ENCODE data around the gene SLC12A3.
A peak's percentile ranks its signal among the peaks of the same experiment; 100 is the strongest.

The SLC12A3 gene

GRCh38 chr16:56950881-56951771 is 86.1 kb downstream of the SLC12A3 start:
- no peaks in the 10 kb centered on the region for H3K9me3 ChIP-seq (ENCODE audit: insufficient read depth, low read length)
- no peak for TF ChIP-seq EZH2phosphoT487 (IDR thresholded peaks at IDR 0.05; ENCODE audit: low read depth)
- peak; percentile 91 for TF ChIP-seq CTCF (IDR thresholded peaks at IDR 0.05; ENCODE audit: low read depth, low read length)
- H3K9ac ChIP-seq (ENCODE audit: low read length), result peak overlapping the region; percentile 59
- no peaks in the 10 kb centered on the region for H3K27me3 ChIP-seq (ENCODE audit: low read depth, low read length)
- H4K20me1 ChIP-seq (ENCODE audit: insufficient read depth, low read length), result no peaks in the 10 kb centered on the region
- H3K4me2 ChIP-seq (ENCODE audit: low read length), result peak overlapping the region; percentile 68
- H3K79me2 ChIP-seq (ENCODE audit: low read length), result no peaks in the 10 kb centered on the region
- H3K27ac ChIP-seq (ENCODE audit: low read length), result peak overlapping the region; percentile 72
- peaks cover 39% of the 10 kb centered on the region for H3K4me1 ChIP-seq (ENCODE audit: low read length)
- peaks cover 19% of the 10 kb centered on the region for H3K36me3 ChIP-seq (replicated peaks; ENCODE audit: low read depth, low read length)
- peak overlapping the region; percentile 40 for H3K4me3 ChIP-seq (ENCODE audit: low read length)
- H2AFZ ChIP-seq (ENCODE audit: low read depth, low read length), result no peak overlapping the region

GRCh38 chr16:56953006-56953405 is 88.0 kb downstream of the SLC12A3 start:
- no peak overlapping the region for H3K9ac ChIP-seq (ENCODE audit: low read length)
- no peak overlapping the region for H3K4me2 ChIP-seq (ENCODE audit: low read length)
- H3K27ac ChIP-seq (ENCODE audit: low read length), result no peak overlapping the region
- H3K4me1 ChIP-seq (ENCODE audit: low read length), result peaks cover 42% of the 10 kb centered on the region
- H4K20me1 ChIP-seq (ENCODE audit: insufficient read depth, low read length), result no peaks in the 10 kb centered on the region
- no peak overlapping the region for H3K4me3 ChIP-seq (ENCODE audit: low read length)
- TF ChIP-seq EZH2phosphoT487 (IDR thresholded peaks at IDR 0.05; ENCODE audit: low read depth) (no peak), CTCF (IDR thresholded peaks at IDR 0.05; ENCODE audit: low read depth, low read length) (no peak)
- no peaks in the 10 kb centered on the region for H3K27me3 ChIP-seq (ENCODE audit: low read depth, low read length)
- no peaks in the 10 kb centered on the region for H3K79me2 ChIP-seq (ENCODE audit: low read length)
- peaks cover 3% of the 10 kb centered on the region for H3K36me3 ChIP-seq (replicated peaks; ENCODE audit: low read depth, low read length)
- no peak overlapping the region for H2AFZ ChIP-seq (ENCODE audit: low read depth, low read length)
- H3K9me3 ChIP-seq (ENCODE audit: insufficient read depth, low read length), result no peaks in the 10 kb centered on the region

- Histone ChIP-seq H3K4me3 (ENCODE audit: low read length) (no peak overlapping the region), H3K79me2 (ENCODE audit: low read length) (no peaks in the 10 kb centered on the region), H3K4me2 (ENCODE audit: low read length) (0 out of 2 replicates have a peak overlapping the region, but pooled peaks have one; percentile 27), H4K20me1 (ENCODE audit: insufficient read depth, low read length) (no peaks in the 10 kb centered on the region), H3K9ac (ENCODE audit: low read length) (no peak overlapping the region), H3K9me3 (ENCODE audit: insufficient read depth, low read length) (no peaks in the 10 kb centered on the region), H3K36me3 (replicated peaks; ENCODE audit: low read depth, low read length) (no peaks in the 10 kb centered on the region), H2AFZ (ENCODE audit: low read depth, low read length) (no peak overlapping the region), H3K27ac (ENCODE audit: low read length) (no peak overlapping the region), H3K27me3 (ENCODE audit: low read depth, low read length) (no peaks in the 10 kb centered on the region), H3K4me1 (ENCODE audit: low read length) (peaks cover 27% of the 10 kb centered on the region)
- TF ChIP-seq EZH2phosphoT487 (IDR thresholded peaks at IDR 0.05; ENCODE audit: low read depth), result no peak
- no peak for TF ChIP-seq CTCF (IDR thresholded peaks at IDR 0.05; ENCODE audit: low read depth, low read length)
Observed at GRCh38 chr16:56956076-56956475, 91.1 kb downstream of the SLC12A3 start.

- H2AFZ ChIP-seq (ENCODE audit: low read depth, low read length), result no peak overlapping the region
- H3K27me3 ChIP-seq (ENCODE audit: low read depth, low read length), result no peaks in the 10 kb centered on the region
- no peak overlapping the region for H3K4me3 ChIP-seq (ENCODE audit: low read length)
- H3K36me3 ChIP-seq (replicated peaks; ENCODE audit: low read depth, low read length), result no peaks in the 10 kb centered on the region
- peak; percentile 17; the same call in 1 of the 2 replicates for TF ChIP-seq CTCF (IDR thresholded peaks at IDR 0.05; ENCODE audit: low read depth, low read length)
- TF ChIP-seq EZH2phosphoT487 (IDR thresholded peaks at IDR 0.05; ENCODE audit: low read depth), result no peak
- H3K9me3 ChIP-seq (ENCODE audit: insufficient read depth, low read length), result no peaks in the 10 kb centered on the region
- H3K79me2 ChIP-seq (ENCODE audit: low read length), result no peaks in the 10 kb centered on the region
- H3K4me2 ChIP-seq (ENCODE audit: low read length), result peak overlapping the region; percentile 27; the same call in 1 of the 2 replicates
- H3K9ac ChIP-seq (ENCODE audit: low read length), result no peak overlapping the region
- H4K20me1 ChIP-seq (ENCODE audit: insufficient read depth, low read length), result no peaks in the 10 kb centered on the region
- no peak overlapping the region for H3K27ac ChIP-seq (ENCODE audit: low read length)
- H3K4me1 ChIP-seq (ENCODE audit: low read length), result peaks cover 20% of the 10 kb centered on the region
Observed at GRCh38 chr16:56956756-56957155, 91.7 kb downstream of the SLC12A3 start.
